GM13976 (cell line): ENCODE results near the gene BRSK1.

Experiments
- DNase-seq: peaks from one replicate; pipeline ENCODE4 v3.0.0; 2012; ENCODE audit warnings: low spot score
- in situ Hi-C: fragments of 300-500 bp; cut with MboI; formaldehyde crosslinking; loops from one replicate; pipeline ENCODE4 v1.12.0; 2022; ENCODE audit warnings: low sequenced_read_pairs, mixed read lengths, inconsistent platforms; ENCODE audit not compliant: unreplicated experiment
- TF ChIP-seq, protein P1 (sequence below): IDR thresholded peaks from 2 replicates; pipeline ENCODE4 v1.5.1; 2012; ENCODE audit warnings: borderline replicate concordance, mild to moderate bottlenecking; ENCODE audit not compliant: insufficient read depth; ENCODE audit errors: extremely low read depth, missing control alignments, control extremely low read depth

The BRSK1 gene

DNA sequence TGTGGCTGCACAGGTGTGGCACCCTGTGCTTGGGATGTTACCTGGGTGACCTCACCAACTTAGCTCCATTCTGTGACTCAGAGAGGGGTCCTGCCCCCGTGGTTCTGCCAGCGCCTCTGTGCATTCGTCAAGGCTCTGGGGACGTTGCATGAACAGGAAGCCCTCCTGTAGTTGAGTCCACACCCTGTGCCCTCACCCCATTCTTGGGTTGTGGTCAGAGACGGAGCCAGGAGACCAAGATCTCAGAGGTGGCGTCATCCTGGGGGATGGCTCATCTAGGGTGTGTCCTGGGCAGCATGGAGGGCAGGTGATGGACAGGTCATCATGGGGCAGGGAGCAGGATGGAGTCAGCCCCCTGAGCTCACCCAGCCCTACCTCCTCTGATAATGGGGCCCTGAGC is 68.2 kb downstream of the BRSK1 start:
- DNase-seq, result no peak
- in situ Hi-C loops, result no loop called here
- TF ChIP-seq, protein P1, sequence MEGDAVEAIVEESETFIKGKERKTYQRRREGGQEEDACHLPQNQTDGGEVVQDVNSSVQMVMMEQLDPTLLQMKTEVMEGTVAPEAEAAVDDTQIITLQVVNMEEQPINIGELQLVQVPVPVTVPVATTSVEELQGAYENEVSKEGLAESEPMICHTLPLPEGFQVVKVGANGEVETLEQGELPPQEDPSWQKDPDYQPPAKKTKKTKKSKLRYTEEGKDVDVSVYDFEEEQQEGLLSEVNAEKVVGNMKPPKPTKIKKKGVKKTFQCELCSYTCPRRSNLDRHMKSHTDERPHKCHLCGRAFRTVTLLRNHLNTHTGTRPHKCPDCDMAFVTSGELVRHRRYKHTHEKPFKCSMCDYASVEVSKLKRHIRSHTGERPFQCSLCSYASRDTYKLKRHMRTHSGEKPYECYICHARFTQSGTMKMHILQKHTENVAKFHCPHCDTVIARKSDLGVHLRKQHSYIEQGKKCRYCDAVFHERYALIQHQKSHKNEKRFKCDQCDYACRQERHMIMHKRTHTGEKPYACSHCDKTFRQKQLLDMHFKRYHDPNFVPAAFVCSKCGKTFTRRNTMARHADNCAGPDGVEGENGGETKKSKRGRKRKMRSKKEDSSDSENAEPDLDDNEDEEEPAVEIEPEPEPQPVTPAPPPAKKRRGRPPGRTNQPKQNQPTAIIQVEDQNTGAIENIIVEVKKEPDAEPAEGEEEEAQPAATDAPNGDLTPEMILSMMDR, result no peak

DNA sequence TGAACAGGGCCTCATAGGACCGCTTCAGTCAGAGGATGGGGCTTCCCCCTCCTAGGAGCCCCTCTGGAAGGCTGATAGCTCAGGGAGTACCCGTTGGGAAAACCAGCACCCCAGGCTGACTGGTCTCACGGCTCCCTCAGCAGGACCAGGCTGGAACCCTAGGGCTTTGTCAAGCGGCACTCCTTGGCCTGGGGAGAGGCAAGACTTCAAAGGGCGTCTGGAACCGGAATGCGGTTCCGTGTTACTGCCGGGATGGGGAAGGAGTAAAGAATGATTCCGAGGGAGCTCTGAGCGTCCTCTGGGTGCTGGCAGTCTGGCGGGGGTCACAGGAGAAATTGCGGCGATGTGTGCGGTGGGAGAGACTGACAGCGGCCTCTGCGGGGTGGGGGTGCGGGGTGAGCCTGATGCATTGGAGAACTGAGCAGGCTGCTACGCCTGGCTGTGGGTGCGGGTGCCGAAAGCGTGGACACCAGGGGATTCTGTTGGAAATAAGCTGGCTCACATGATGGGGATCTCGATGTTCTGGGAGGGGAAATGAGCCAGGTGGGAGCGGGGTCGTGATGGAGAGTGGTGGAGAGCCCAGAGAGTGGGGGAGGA is 68.8 kb downstream of the BRSK1 start:
- DNase-seq, result no peak
- in situ Hi-C loops, result no loop called here
- TF ChIP-seq, protein P1, result no peak

GRCh38 chr19:55353356-55353802 is 69.6 kb downstream of the BRSK1 start:
- no peak for DNase-seq
- in situ Hi-C loops, result no loop called here
- TF ChIP-seq, protein P1, result no peak

DNA sequence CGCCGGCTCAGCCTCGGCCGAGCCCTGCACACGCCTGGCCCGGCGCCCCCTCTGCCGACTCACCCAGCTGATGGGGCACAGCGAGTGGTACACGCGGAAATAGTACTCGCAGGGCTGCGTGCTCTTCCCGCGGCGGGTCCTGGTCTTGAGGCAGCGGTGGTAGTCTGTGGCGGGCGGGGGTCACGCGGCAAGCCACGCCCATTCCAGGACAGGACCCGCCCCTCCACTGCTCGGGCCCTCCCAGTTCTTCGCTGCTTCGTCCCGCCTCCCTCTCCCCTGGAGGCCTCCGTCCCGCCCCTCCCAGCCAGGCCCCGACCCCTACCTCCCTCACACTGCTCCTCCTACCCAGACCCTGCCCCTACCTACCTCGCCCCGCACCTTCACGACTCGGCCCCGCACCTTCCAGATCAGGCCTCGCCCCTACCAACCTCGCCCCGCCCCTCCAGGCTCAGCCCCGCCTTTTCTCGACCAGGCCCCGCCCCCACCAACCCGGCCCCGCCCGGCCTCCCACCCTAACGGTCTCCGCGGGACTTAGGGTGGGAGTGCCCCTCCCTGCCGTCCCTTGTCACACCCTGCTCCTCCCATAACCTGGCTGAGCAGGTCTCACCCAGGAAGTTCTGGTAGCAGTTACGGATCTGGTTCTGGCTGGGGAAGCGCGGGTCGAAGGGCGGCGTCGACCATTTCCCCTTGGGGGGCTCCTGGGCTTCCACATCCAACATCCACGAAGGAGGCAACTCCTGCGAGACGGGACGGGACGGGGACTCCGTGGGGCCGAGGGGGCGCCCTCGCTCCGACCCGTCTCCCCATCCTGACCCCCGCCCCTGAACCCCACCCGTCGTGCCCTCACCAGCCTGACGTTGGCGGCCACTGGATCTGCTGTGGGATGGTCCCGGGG is 70.3 kb downstream of the BRSK1 start:
- in situ Hi-C loops, result no loop called here
- TF ChIP-seq, protein P1, result no peak
- peak; percentile 87 for DNase-seq

- no peak for DNase-seq
- TF ChIP-seq, protein P1, result no peak
- in situ Hi-C loops, result no loop called here
These were observed 71.0 kb downstream of the BRSK1 start, which contains the start of gene COX6B2 for GRCh38 chr19:55354698-55355212. COX6B2 (minus strand) TSS chr19:55354719; CDS start chr19:55354521, 198 bp downstream.

DNA sequence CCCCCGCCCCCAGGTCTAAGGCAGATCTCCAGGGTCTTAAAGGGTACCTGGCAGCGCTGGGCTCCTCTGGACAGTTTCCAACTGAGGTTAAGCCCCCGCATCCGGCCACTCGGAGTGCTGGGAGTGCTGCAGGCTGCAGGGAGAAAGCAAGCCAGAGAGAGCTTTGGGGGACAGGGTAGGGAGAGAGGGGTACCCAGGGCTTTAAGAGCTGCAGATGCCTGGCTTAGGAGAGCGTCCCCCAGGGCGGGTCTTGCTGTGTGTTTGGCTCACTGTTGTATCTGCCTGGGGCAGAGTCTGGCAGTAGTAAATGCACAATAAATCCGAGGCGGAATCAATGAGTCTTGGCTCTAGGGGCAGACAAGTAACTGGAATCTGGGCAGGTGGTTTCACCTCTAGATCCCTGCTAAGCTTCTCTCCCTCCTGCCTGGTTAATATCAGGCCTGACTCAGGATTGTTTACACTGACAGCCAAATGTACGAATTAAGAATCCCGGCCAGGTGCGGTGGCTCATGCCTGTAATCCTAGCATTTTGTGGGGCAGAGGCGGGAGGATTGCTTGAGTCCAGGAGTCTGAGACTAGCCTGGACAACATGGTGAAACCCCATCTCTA is 71.5 kb downstream of the BRSK1 start:
- in situ Hi-C loops, result no loop called here
- TF ChIP-seq, protein P1, result no peak
- DNase-seq, result no peak
